GM21619 (cell line): ENCODE measurements around the gene RAB8B.

Source experiments
- ATAC-seq: cut with Tn5 transposase; IDR thresholded peaks from one replicate; pipeline ENCODE4 v1.9.1; 2021; ENCODE audit not compliant: unreplicated experiment

RAB8B gene

DNA sequence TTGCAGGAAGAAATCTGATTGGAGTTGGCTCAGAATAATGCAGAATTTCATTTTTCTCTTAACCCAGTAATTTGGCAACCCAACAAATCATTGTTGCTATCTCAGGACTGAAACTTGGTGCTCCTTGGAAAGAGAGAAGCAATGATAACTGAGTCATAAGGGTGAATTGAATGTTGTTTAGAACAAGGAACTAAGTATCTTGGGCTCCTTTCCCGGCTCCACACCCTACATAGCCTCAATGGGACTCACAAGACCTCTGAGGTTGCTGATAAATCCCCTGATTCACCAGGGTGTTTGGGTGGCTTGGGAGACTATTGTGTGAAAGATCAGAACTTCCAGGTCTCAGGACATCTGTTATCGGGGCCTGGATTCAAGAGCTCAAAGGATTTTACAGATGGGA lies 7.8 kb upstream of the RAB8B start:
- no peak for ATAC-seq

DNA sequence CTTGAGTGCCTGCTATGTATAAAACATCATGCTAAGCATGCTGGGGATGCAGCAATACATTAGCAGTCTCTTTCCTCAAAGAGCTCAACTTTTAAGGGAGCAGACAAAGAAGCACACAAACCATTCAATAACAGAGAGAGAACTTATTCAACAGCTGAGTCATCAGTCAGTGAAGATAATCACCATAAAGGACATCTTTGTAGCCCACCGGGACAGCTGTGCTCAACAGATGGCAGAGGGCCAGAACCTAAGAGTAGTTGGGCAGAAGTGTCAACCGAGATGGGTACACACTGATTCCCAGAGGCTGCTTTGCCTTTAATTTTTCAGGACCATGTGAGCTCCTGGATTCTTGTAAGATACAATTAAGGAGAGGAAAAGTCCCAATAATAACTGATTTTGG lies 4.2 kb upstream of the RAB8B start:
- ATAC-seq, result no peak

DNA sequence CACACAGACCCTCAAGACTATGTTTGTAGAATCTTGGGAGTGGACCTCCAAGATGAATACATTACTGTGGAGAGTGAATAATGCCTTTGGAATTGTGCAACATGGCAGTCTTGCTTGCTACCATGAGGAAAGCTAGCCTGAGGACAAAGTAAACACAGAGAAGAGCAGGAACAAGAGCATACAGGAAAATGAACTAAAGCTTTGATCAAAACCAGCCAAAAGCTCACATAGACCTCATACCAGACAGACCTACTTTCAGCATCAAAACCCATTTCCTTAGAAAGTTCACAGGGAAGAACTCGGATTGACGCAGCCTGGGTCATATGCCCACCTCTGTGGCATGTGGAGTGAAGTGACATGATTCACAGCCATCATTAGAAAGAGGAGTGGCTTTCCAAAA lies 3.3 kb upstream of the RAB8B start:
- no peak for ATAC-seq

DNA sequence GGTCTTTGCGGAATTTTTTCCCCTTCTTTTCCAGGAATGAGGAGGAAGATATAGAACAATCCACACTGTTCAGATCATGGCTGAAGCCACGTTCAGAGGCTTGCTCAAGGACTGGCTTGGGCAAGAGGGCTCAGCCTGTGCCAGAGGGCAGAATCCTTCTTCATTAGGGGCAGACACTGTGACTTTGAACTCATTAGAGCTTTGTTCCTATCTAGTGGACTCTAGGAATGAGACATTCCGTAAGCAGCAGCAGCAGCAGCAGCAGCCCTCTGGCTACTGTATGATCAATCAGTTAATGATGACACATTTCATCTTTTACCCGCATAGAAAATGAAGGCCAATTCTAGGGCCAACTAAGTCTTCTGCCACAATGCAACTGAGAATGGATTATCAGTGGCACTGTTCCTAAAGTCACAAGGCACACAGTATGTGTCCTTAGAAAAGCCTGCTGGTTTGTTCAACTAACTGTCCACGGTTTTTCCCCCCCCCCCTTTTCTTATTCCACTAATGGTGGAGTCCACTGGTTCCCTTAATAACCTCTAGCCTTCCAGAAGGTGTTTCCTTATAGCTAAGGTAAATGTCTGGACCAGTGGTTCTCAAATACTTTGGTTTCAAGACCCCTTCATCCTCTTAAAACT lies 1.7 kb upstream of the RAB8B start:
- no peak for ATAC-seq

DNA sequence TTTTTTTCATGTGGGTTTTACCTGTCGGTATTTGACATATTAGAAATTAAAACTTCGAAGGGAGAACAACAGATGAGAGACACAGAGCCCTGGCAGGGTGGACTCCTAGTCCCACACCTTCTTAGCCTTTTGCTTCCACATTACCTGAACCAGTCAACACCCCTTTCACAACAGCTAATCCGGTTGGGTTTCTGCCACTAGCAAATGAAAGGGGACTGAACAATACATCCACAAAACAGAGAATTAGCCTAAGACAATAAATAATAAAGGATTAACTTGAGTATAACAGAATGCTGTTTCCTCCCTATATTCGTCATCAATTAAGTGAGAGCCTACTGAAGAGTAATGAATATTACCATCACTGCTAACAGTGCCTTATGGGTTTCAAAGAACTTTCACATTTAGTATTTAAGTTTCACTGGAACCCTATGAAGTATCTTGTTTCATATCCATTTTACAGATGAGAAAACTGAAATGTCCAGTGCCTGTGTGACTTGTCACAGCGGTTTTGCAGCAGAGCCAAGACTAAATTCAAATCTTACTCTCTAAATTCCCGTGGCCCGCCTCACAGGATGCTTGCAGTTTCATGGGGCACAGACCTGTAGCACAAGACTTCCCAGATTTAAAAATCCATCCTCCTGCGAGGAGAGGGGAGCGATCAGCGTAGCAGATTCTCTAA lies 1.0 kb upstream of the RAB8B start:
- ATAC-seq, result peak; percentile 11

DNA sequence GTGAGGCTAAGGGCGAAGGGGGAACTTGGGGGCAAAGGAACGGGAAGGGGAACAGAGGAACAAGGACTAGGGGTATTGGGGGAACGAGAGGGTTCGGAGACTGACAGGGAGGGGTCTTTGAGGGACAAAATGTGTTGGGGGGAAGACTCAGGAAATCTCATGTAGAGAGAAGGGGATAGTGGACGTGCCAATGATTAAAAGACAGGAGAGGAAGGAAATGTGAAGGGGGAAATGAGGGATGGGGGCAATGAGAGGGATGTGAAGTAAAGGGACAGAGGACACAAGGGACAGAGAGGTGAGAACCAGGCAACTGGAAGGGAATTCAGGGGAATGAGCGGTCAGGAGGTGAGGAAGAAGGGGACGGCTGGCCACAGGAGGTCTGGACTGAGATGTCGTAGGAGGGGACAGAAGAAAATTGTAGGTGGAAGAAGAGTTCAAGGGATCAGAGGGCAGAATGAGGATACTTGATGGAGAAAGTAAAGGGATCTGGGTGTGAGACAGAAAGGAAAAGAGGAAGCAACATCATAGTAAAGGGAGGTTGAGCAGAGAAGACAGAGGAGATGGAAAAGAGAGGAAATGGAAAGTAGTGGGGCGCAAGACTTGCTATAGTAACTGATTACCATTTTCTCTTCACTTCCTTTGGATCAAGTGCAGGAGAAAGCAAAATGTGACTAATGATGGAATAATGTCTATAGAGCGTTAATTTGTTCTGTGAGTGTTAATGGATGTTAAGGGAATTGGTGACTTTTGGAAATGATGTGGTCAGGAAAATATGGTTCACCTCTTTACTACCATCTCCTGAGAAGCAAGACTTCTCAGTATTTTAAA lies 749 bp downstream of the RAB8B start:
- no peak for ATAC-seq

DNA sequence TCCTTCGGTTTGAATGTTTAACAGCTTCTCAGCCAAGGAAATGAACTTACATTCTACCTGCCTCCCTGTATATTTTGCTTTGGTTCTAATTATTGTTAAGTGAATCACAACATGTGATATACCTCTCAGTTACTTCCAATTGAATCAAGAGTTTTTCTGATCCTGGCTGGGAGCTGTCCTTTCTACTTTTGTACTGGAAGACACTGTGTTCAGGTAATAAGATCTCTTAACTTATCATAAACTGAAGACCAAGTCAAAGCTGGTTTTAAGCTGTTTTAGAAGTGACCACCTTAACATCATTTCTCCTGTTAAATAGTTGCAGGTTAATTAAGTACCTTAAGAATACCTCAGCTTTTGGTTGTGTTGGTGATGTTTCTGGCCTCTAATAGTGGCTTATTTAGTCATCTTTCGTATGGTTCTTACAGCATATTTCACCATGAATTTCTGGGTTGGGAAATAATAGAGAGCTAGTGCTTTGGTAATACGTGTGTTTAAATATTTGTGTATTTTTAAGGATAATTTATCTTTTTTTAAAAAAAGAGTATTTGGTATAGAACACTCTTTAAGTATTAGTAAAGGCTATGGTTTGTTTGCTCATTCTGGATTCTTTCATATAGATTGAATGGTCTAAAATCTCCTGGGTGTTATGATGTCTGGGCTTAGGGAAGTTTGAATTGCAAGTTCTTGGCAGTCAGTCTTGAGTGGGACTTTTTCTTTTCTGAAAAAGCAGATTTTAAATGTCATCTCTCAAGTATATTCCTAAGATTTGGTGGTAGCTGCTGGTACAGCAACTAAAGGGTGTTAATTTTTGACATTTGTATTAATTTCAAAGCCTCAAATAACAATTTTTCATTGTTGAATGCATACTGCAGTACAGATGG lies 1.6 kb downstream of the RAB8B start:
- no peak for ATAC-seq

DNA sequence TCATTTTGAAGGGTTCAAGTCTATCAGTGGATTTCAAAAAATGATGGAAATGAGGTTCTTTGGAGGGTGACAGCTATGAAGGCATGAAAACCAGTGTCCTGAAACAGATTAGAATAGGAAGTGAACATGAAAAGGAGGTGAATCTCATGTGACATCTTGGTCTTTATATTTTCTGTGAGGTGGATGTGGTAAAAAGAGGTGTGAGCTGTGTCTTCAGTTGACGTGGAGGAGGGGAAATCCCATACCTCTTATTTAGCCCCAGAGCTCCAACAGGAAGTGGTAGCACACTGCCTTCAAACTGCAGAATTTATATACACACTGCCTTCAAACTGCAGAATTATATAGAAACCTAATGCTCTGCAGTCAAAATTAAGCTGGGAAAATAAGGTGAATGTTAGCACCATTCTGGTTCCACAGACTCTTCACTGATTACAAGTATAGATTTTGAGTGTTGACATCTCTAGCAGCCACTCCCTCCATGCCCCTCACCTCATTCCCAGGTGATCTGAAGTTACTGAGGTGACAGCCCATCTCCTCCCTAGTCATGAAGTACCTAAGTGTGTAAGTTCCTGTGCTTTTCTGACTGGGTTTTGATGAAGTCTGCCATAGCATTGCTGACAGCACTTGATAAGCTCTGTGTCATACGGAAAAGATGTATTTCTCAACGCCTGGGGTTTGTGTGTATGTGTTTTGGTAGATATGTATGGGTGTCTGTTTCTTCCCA lies 2.7 kb downstream of the RAB8B start:
- ATAC-seq, result peak; percentile 44

DNA sequence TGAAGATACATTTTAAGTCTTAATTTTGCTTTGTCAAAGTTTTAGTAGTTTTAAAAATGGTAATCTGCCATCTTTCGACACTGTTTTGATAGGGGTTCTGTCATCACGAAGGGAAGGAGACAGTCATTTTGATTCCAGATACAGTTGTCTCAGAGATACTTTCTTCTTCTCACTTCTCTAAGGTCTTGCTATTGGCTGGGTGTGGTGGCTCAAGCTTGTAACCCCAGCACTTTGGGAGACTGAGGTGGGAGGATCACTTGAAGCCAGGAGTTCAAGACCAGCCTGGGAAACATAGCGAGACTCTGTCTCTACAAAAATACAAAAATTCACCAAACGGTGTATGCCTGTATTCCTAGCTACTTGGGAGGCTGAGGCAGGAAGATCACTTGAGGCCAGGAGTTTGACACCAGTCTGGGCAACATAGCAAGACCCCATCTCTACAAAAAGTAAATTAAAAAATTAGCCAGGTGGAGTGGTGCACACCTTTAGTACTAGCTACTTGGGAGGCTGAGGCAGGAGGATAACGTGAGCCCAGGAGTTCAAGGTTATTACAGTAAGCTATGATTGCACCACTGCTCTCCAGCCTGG lies 3.3 kb downstream of the RAB8B start:
- no peak for ATAC-seq

DNA sequence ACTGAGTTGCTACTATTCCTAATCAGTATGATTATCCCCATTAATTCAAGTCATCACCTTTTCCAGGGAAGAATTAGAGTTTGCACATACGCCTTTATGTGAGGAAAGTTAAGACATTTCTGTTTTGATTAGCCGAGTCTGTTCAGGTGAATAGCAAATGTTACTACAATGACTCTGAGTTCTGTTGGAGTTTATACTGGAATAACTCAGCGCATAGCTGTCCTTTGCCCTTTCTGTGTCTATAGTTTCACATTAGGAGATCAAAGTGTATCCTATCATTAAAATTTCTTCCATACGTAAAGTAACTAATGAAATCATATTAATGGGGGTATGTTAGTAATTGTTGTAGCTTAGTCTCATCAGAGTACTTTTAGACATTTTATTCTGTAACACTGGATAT lies 4.9 kb downstream of the RAB8B start:
- ATAC-seq, result no peak

DNA sequence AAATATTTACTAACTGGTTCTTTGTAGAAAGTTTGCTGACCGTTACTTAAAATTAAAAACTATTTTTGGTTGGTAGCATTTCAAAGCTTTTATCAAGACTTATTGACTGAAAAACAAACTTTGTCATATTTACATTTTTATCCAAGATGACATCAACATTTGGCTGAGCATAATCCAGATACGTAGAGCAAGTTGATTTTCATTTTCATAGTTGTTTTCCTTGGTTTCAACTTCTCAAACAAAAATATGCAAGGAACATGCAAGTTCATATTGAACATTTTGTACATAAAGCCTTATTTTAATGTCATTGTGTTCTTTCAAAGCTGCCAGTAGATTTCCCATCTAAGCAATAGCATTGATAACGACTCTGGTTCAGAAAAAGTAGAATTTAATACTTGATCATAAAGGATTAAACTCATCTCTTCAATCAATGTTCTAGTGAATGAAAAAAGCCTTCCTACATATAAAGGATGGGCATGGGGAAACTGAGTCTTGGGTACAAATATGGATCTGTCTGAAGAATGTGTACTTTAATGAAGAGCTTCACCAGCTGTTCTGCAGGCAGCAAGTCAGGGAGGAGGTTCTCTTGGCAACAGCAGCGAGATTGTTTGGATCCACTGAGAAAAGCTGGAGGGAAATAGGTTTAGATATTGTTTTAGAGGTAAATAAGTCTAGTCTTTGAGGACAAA lies 5.6 kb downstream of the RAB8B start:
- no peak for ATAC-seq

DNA sequence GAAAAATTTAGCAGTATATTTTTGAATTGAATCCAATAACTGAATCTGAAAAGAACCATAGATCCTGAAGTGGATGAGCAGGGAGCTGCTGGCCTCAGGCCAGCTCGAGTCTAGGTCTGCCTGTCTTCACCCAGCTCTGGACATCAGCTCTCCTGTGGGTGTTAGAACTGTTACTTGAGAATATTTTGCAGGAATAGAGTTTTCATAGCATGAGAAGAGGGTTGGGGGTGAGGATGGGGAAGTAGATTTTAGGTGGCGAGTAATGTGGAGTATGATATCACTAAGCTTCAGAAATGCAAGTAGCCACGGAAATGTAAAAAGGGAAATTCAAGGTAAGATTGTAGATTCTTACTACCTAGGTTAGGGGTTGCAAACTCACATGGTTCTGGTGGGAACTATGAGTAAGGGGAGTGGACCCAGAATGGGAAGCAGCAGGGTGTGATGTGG lies 6.2 kb downstream of the RAB8B start:
- no peak for ATAC-seq

DNA sequence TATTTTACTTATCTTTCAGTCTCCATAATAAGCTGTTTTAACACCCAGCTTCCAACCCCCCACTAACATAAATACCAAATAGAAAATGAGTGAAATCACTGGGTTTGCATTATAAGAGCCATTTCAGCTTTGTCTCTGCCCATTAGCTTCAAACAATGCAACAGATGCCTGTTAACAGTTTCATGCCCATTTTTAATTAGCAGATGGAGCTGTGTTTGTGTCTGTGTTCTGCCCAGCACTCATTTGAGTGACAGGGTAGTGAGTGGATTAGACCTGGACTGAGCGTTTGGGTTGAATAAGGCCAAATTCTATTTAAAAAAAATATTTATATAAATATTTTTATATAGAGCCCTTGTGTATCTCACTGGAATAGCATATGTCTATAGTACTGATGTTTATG lies 7.4 kb downstream of the RAB8B start:
- ATAC-seq, result no peak

DNA sequence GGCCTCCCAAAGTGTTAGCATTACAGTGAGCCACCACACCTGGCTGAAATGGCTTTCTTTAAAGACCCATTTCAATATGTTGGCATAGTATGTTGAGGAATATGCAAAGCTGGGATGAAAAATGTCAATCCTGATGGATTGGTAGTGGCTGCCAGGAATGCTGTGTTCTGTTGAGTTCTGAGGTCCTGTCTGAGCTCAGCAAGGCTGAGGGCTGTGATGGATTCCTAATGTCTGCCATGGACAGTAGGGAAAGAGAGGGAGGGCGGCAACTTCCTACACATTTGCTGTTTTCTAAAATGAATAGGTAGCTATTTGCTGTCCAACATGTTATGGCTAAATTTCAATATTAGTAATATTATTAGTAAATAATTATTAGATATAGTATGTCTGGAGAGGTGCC lies 8.2 kb downstream of the RAB8B start:
- no peak for ATAC-seq

DNA sequence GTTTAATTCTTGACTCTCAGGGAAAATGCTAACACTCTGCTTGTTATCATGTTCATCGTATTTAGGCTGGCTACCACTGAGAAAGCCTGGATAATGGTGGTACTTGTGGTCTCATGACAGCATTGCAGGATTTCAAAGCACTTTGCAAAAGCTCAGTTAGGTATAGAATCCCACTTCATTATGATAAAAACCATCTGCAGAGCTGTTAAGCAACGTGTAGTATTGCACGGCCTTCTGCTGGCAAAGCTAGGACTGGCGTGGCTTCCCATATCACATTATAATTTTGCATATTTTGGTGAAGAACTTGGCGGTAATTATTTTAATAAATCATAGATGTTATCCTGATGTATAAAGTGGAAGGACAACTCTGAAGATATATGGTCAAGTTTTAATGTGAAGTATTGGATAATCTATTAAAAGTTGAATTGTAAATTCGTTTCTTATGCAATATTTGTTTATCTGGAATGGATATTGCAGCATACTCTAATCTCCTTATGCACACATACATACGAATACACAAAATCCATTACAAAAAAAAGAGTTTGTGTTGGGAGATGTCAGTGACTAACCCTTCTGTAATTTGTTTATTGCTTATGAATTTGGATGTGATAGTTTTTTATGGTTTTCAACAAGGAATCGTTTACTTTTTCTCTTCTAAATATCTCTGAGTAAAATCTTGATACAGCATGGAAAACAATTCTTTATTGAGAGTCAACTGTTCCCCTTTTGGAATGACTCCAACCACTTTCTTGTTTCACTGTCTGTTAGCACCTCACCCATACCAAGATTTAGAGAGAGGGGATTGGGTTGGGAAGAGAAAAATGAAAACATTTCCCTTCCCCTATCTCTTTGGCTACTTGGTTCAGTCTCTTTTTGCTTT lies 9.2 kb downstream of the RAB8B start:
- ATAC-seq, result no peak

DNA sequence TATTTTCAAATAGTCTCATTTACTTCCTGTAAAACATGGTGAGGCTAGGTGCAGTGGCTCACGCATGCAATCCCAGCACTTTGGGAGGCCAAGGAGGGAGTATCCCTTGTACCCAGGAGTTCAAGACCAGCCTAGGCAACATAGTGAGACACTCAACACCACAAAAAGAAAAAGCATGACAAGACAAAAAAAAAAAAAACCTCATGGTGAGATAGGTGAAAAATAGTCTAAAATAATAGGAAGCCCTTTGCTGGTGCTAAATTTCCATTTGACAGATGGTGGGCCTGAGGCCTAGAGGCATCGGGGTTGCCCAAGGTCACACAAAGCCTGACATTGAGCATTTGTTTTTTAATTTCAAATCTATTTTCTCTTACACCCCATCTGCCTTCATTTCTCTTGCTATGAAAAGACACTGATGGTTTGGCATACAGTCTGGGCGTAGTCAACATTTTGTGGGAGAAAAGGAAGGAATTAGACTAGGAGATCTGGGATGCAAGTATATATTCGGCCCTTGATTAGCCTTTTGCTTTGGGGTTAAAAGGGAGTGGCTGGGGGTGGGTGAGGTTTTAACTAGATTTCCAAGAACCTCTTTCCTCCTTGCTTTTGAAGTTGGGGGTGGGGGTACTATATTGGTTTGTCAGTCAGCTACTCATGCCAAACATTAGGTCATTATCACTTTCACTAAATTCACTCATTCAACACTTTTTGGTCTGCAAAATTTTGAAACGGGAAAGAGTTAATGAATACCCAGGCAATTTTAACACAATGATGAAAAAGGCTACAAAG lies 11.3 kb downstream of the RAB8B start:
- no peak for ATAC-seq

DNA sequence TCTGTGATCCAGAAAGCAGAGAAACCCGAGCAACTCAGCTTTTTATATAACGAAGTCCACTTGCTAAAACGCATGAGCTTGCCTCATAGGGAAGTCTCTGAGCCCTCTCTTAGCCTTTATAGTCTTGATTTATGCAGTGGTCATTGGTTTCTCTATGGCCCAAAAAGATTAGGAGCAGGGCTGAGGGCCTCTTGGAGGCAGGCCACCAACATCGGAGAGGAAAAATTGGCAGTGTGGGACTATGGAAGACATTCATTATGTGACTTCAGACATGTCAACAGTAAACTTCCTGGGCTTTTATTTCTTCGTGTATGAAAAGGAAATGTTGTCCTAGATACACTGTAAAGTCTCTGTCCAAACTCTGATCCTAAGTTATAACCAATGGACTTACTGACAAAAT lies 13.5 kb downstream of the RAB8B start:
- ATAC-seq, result no peak
